GM23248 (cell line): ENCODE results near the gene TFDP3.

Experiments used
- EZH2 ChIP-seq: fragments of 200-600 bp; sonication (generic); IDR thresholded peaks from 2 replicates; pipeline ENCODE4 v1.6.1; 2018; ENCODE audit warnings: antibody characterized with exemption, mild to moderate bottlenecking; ENCODE audit not compliant: insufficient read depth, poor library complexity, severe bottlenecking
- EZH2phosphoT487 ChIP-seq: fragments of 200-600 bp; sonication (generic); IDR thresholded peaks from 2 replicates; pipeline ENCODE4 v1.6.1; 2018; ENCODE audit warnings: antibody characterized with exemption, moderate library complexity, mild to moderate bottlenecking, low read depth; ENCODE audit not compliant: insufficient read depth

- no peak for TF ChIP-seq EZH2phosphoT487
- TF ChIP-seq EZH2: no peak
Observed at GRCh38 chrX:133175605-133176004, 42.5 kb downstream of the TFDP3 start.
